Activated CD8-positive, alpha-beta T cell treated with anti-CD3 and anti-CD28 coated beads for 36 hours (primary cell): ENCODE results near the gene NTSR2. TPM values are rescaled to one million over a fixed set of nuclear protein-coding genes. Genes with fewer than 3 reads are reported as not detected.

Experiments used
- ATAC-seq: fragments of 200-7000 bp; cut with Tn5 transposase; one replicate; pipeline ENCODE4 v1.10.0; 2021; ENCODE audit warnings: mild to moderate bottlenecking, moderate library complexity
- CTCF ChIA-PET: fragments of 350-600 bp; sonication (Branson Sonifier 250); formaldehyde crosslinking; loops from one replicate; lab custom pipeline; 2021; ENCODE audit warnings: antibody characterized with exemption; lab: Charles Lee
- POLR2A ChIA-PET: fragments of 350-600 bp; sonication (Branson Sonifier 250); formaldehyde crosslinking; loops from one replicate; lab custom pipeline; 2021; ENCODE audit warnings: antibody characterized with exemption; lab: Charles Lee
- DNase-seq: peaks from one replicate; pipeline ENCODE4 v3.0.0-alpha.2; 2020
- H3K27ac Mint-ChIP-seq: one replicate; pipeline ENCODE4 v1.8.0; 2021; ENCODE audit warnings: mild to moderate bottlenecking, mixed read lengths
- H3K27me3 Mint-ChIP-seq: one replicate; pipeline ENCODE4 v1.8.0; 2021; ENCODE audit warnings: mixed read lengths
- H3K36me3 Mint-ChIP-seq: one replicate; pipeline ENCODE4 v1.8.0; 2021; ENCODE audit warnings: low read depth, mixed read lengths
- H3K4me1 Mint-ChIP-seq: one replicate; pipeline ENCODE4 v1.8.0; 2021; ENCODE audit warnings: low read depth, mixed read lengths
- H3K4me3 Mint-ChIP-seq: one replicate; pipeline ENCODE4 v1.8.0; 2021; ENCODE audit warnings: mild to moderate bottlenecking, moderate library complexity, mixed read lengths
- H3K9me3 Mint-ChIP-seq: one replicate; pipeline ENCODE4 v1.8.0; 2021; ENCODE audit warnings: mixed read lengths
- CTCF ChIP-seq: fragments of 200-600 bp; IDR thresholded peaks from one replicate; pipeline ENCODE4 v1.8.0; 2022; ENCODE audit warnings: antibody characterized with exemption, mild to moderate bottlenecking
- intact Hi-C: fragments of 100-400 bp; cut with micrococcal nuclease; formaldehyde crosslinking; loops from one replicate; pipeline ENCODE4 v1.10.0; 2022
- total RNA-seq, 2 experiments: library from RNA; stranded (reverse); gene quantifications; one replicate each; pipeline ENCODE4 v1.2.3, GENCODE V29; 2021

The NTSR2 gene
- total RNA-seq, 2 experiments from 2014 or later = not detected

GRCh38 chr2:11611251-11611650, 58.7 kb downstream of the NTSR2 start:
- Mint-ChIP-seq H3K27ac (no peak overlapping the region), H3K9me3 (no peaks in the 10 kb centered on the region), H3K4me1 (no peaks in the 10 kb centered on the region), H3K4me3 (no peak overlapping the region), H3K36me3 (no peaks in the 10 kb centered on the region), H3K27me3 (no peaks in the 10 kb centered on the region)
- ATAC-seq (no peak), DNase-seq (no peak)
- intact Hi-C loops = no loop called here
- POLR2A ChIA-PET = no interaction called here
- TF ChIP-seq CTCF = no peak
- CTCF ChIA-PET = no interaction called here

- Mint-ChIP-seq H3K27ac (no peak overlapping the region), H3K4me1 (no peaks in the 10 kb centered on the region), H3K9me3 (no peaks in the 10 kb centered on the region), H3K4me3 (no peak overlapping the region), H3K27me3 (no peaks in the 10 kb centered on the region), H3K36me3 (no peaks in the 10 kb centered on the region)
- ChIA-PET POLR2A (no interaction called here), CTCF (no interaction called here)
- no peak for DNase-seq
- ATAC-seq = no peak
- intact Hi-C loops = no loop called here
- no peak for TF ChIP-seq CTCF
Observed at GRCh38 chr2:11610624-11611242, 59.3 kb downstream of the NTSR2 start.

Other genes with a start within 250 kb of the NTSR2 start
- gene E2F6, start 204.0 kb downstream of the NTSR2 start, total RNA-seq = 10 to 100 TPM in 1 of 2 experiments, 1 to 10 TPM in 1; 9.8 to 10.5 TPM
- 1 to 10 TPM; 1.5 TPM for gene GREB1, start 136.2 kb downstream of the NTSR2 start, total RNA-seq
- gene LPIN1, start 76.4 kb upstream of the NTSR2 start, total RNA-seq = 10 to 100 TPM; 31.9 to 36.5 TPM